ENCODE data around the gene MTUS2.
"Not testable (repeated sequence)": the region's sequence is repeated elsewhere in the genome, so short reads cannot be mapped to it uniquely, and the experiment has no call there.

Gene MTUS2

GRCh38 chr13:28958441-28958840, 138.3 kb downstream of the MTUS2 start:
- DNase-seq (ENCODE audit: low spot score), result no peak

DNA sequence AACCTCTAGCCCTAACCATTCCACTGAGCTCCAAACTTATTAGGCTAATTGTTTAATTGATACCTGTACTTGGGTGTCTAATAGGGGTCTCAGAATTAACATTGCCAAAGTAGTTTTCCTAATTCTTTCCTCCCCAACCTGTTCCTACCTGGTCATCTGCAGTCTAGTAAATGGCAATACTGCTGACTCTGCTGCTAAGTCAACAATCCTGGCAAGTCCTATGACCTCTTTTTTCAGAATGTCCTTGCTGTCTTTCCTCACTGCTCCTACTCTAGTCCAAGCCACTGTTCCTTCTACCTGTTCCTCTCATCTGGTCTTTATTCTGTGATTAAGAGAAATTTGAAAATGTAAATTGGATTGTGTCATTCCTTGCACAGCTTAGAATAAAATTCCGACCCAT, 143.9 kb downstream of the MTUS2 start:
- no peak for DNase-seq (ENCODE audit: low spot score)

DNA sequence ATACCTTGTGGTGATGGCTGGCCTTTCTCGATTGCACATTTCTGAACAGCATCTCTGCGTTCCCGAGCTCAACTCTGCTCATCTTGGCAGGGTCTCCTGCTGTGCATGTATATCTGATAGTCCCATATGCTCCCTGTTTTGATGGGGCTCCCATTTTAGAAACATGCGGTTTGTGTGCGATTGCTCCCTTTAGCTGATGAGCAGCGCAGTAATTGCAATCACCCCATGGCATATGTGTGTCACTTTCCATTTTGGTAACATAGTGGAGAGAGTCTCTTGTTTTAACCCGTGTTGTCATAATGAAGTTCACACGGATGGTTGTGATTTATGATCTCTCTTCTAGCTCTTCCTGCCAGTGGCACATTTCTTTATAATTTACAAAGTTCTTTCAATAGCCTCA, 144.7 kb downstream of the MTUS2 start:
- no peak for DNase-seq (ENCODE audit: low spot score)

- DNase-seq (ENCODE audit: low spot score), result no peak
Observed at GRCh38 chr13:28967029-28967915, 147.1 kb downstream of the MTUS2 start.

- DNase-seq (ENCODE audit: low spot score), result no peak
Observed at GRCh38 chr13:28976195-28976594, 156.1 kb downstream of the MTUS2 start.

DNA sequence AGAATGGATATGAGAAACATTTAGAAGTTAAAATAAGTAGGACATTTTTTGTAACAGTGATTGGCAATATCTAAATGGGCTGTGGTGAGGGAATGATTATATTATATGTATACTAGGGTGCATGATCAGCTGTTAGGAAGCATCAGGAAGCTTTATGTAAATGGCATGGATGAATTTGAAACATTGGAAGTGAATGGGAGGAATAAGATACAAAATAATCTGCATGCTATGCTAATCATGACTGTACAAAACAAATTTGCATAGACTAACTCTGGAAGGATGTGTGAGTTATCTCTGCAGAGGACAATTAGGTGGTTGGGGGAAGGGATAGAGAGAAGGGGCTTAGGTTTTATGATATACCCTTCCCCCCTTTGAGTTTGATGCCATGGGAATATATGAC, 156.5 kb downstream of the MTUS2 start:
- DNase-seq (ENCODE audit: low spot score), result no peak

DNA sequence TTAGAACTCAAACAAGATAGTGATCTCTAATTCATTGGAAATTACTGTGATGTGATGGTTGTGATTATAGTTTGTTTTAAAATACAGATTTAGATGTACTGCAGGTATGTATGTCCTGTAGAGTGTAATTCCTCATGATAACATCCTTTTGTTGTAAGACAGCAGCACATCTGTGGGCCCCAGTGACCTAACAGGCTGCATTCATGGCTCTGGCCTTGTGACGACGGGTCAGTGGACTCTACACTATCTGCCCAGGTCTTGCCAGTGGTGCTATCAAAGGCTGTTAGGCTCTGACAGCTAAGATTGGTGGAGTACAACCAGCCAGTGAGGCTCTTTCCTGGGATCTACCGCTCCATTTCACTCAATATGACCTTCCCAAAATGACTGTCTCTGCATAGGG, 158.4 kb downstream of the MTUS2 start:
- no peak for DNase-seq (ENCODE audit: low spot score)

GRCh38 chr13:28981530-28981929, 161.4 kb downstream of the MTUS2 start:
- DNase-seq (ENCODE audit: low spot score), result no peak

GRCh38 chr13:28983641-28984040, 163.5 kb downstream of the MTUS2 start:
- DNase-seq (ENCODE audit: low spot score), result no peak

- DNase-seq (ENCODE audit: low spot score), result no peak
Observed at GRCh38 chr13:28984326-28984725, 164.2 kb downstream of the MTUS2 start.

- DNase-seq (ENCODE audit: low spot score), result no peak
Observed at GRCh38 chr13:28984825-28985224, 164.7 kb downstream of the MTUS2 start.

DNA sequence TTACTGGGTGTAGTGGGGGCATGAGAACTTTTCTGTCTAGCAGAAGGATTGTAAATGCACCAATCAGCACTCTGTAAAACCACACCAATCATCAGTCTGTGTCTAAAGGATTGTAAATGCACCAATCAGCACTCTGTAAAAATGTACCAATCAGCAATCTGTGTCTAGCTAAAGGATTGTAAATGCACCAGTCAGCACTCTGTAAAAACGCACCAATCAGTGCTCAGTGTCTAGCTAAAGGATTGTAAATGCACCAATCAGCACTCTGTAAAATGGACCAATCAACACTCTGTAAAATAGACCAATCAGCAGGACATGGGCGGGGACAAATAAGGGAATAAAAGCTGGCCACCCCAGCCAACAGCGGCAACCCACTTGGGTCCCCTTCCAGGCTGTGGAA, 170.2 kb downstream of the MTUS2 start:
- DNase-seq (ENCODE audit: low spot score), result not testable (repeated sequence)

- no peak for DNase-seq (ENCODE audit: low spot score)
Observed at GRCh38 chr13:28991764-28992163, 171.6 kb downstream of the MTUS2 start.

DNA sequence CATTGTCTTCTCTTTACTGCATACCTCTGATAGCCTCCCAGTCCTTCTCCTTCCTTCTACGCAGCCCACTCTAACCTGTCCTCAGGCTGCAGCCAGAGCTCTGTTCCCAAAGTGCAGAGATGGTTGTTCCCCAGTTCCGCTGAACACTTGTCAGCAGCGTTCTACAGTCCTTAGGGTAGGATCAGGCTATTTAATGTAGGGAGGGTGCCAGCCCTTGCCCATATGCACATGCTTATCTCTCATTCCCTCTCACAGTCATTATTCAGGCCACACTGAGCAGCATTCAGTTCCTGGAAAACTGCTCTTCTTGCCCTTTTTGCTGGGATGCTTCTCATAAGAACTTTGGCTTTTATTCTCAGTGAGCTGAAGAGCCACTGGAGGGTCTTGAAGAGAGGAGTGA, 180.7 kb downstream of the MTUS2 start:
- no peak for DNase-seq (ENCODE audit: low spot score)

DNA sequence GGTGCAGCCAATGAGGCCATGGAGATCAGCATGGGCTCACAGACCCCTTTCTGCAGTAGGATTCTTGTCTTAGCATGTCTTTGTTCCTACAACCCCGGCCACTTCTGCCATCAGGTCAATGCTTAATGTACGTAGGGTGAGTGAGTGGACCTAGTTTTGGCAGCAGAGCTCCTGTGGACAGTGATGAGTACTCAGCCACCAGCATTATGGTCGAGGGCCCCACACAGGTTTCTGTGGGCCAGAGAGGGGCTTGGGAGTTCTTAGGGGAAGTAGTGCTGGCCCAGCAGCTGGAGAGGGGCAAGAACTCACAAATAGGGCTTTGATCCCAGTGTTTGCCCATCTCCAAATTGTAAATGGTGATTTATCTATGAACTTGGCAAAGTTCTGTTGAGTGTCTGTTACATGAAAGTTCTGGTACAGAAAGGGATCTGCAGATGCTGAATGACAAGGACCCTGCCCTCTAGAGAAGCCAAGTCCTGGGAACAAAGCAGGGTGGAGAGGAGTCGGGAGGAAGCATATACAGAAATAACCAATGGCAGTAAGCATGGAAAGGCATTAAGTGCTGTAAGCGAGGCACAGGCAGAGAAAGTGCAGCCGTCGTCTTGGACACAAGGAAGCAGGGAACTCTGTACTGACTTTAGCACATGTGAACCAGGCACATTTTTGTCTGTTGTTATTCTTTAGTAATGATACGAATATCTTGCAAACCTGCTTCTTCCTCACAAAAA, 185.1 kb downstream of the MTUS2 start:
- DNase-seq (ENCODE audit: low spot score), result no peak

DNA sequence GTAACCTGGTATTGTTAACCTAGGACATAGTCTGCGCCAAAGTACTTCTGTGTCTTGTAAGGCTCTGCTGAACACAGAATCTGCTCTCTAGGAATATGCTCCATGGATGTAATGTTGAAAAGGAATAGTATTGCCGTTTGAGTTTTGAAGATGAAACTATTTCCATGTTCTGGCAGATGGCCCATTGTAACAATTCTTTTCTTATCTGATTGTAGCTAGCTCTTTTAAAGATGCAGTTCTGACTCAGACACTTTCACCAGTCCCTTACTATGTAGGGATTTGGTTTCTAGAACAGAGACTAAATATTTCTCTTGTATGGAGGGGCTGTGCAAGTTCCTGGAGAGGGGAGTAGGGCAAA, 185.6 kb downstream of the MTUS2 start:
- no peak for DNase-seq (ENCODE audit: low spot score)

DNA sequence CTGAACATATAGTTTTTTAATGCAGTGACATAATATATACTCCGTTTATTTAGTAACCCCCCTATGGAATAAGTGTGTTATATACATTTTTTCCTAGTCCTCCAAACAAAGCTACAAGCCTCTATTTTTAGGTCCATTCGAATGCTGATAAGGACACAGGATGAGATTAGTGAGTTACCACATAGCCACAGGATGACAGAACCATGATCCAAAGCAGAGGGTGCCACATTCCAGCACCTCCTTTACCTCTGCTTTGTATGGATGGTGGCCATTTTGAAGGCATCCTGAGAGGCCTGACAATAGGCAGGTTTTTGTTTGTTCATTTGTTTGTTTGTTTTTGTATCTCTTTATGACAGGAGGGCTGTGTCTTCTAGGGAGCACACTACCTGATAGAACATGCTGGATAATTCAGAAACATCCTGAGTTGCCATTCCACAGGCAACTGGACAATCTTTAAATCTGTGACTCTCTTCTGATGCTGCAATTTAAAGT, 186.3 kb downstream of the MTUS2 start:
- DNase-seq (ENCODE audit: low spot score), result no peak

DNA sequence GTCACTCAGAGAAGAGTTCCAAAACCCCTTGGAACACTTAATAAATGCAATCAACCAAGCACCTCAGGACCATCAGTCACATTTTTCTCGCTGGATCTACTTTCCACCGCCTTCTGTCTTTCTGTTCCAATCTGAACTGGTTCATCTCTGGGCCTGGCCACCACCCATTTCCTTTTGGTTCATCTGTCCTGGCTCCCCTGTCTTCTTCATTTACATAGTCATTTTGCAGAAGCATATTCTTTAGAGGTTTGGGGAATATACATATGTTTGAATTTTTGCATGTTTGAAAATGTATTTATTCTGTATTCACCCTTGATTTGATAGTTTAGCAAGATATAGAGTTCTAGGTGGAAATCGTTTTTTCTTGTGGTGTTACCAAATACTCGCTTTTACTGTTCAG, 188.2 kb downstream of the MTUS2 start:
- no peak for DNase-seq (ENCODE audit: low spot score)

GRCh38 chr13:29020314-29020713, 200.2 kb downstream of the MTUS2 start:
- DNase-seq (ENCODE audit: low spot score), result no peak

GRCh38 chr13:29021311-29021710, 201.2 kb downstream of the MTUS2 start:
- no peak for DNase-seq (ENCODE audit: low spot score)

- no peak for DNase-seq (ENCODE audit: low spot score)
Observed at GRCh38 chr13:29021717-29022116, 201.6 kb downstream of the MTUS2 start.

- no peak for DNase-seq (ENCODE audit: low spot score)
Observed at GRCh38 chr13:29022410-29022809, 202.3 kb downstream of the MTUS2 start.

GRCh38 chr13:29022968-29023367, 202.8 kb downstream of the MTUS2 start:
- DNase-seq (ENCODE audit: low spot score), result no peak
